Embryonic facial prominence (tissue), 1 donor: ENCODE measurements around the gene SPRY4.
A peak's percentile ranks its signal among the peaks of the same experiment; 100 is the strongest.
"Not testable (repeated sequence)": the region's sequence is repeated elsewhere in the genome, so short reads cannot be mapped to it uniquely, and the experiment has no call there.

ENCODE experiments used
- DNase-seq: peaks from one replicate; pipeline ENCODE4 v3.0.0-alpha.2; 2016; ENCODE audit errors: extremely low spot score

SPRY4 gene

GRCh38 chr5:142334538-142334937, 9.7 kb upstream of the SPRY4 start:
- no peak for DNase-seq

- not testable (repeated sequence) for DNase-seq
These were observed 8.9 kb upstream of the SPRY4 start for GRCh38 chr5:142333749-142334148.

GRCh38 chr5:142330444-142330843, 5.6 kb upstream of the SPRY4 start:
- no peak for DNase-seq

GRCh38 chr5:142330026-142330425, 5.2 kb upstream of the SPRY4 start:
- DNase-seq = no peak

- no peak for DNase-seq
These were observed 2.5 kb upstream of the SPRY4 start for GRCh38 chr5:142327111-142327842.

GRCh38 chr5:142326480-142326938, 1.7 kb upstream of the SPRY4 start:
- no peak for DNase-seq

GRCh38 chr5:142325725-142326479, 1.1 kb upstream of the SPRY4 start:
- DNase-seq = no peak

GRCh38 chr5:142324136-142324870, 518 bp downstream of the SPRY4 start:
- DNase-seq = no peak

- DNase-seq = no peak
These were observed 1.2 kb downstream of the SPRY4 start for GRCh38 chr5:142323480-142324135.

GRCh38 chr5:142322747-142323479, 1.9 kb downstream of the SPRY4 start:
- DNase-seq = no peak

GRCh38 chr5:142322403-142322746, 2.4 kb downstream of the SPRY4 start:
- DNase-seq = no peak

- no peak for DNase-seq
These were observed 3.8 kb downstream of the SPRY4 start for GRCh38 chr5:142320851-142321560.

GRCh38 chr5:142320430-142320738, 4.4 kb downstream of the SPRY4 start:
- no peak for DNase-seq

- no peak for DNase-seq
These were observed 5.0 kb downstream of the SPRY4 start for GRCh38 chr5:142319560-142320429.

GRCh38 chr5:142319105-142319504, 5.7 kb downstream of the SPRY4 start:
- DNase-seq = no peak

- DNase-seq = no peak
These were observed 7.1 kb downstream of the SPRY4 start for GRCh38 chr5:142317753-142318152.

GRCh38 chr5:142317173-142317572, 7.6 kb downstream of the SPRY4 start:
- no peak for DNase-seq

- DNase-seq = no peak
These were observed 8.1 kb downstream of the SPRY4 start for GRCh38 chr5:142316681-142317080.

- DNase-seq = peak; percentile 59
These were observed 8.8 kb downstream of the SPRY4 start for GRCh38 chr5:142316051-142316450.
